GM21360 (cell line): ENCODE measurements around the gene DAND5.

Experiments used
- ATAC-seq: cut with Tn5 transposase; IDR thresholded peaks from one replicate; pipeline ENCODE4 v1.9.1; 2021; ENCODE audit warnings: mild to moderate bottlenecking, moderate library complexity; ENCODE audit not compliant: unreplicated experiment

Gene DAND5

GRCh38 chr19:12991296-12991695 lies 21.9 kb downstream of the DAND5 start:
- no peak for ATAC-seq

- no peak for ATAC-seq
These were observed 23.4 kb downstream of the DAND5 start for GRCh38 chr19:12992729-12993128.

GRCh38 chr19:12993562-12993961 lies 24.2 kb downstream of the DAND5 start:
- ATAC-seq, result no peak

GRCh38 chr19:12994701-12995595 lies 25.6 kb downstream of the DAND5 start, which contains the start of gene NFIX:
Gene NFIX (plus strand): TSS chr19:12995475. CDS start chr19:12995838, 363 bp downstream.
- ATAC-seq, result no peak

GRCh38 chr19:12995596-12996405 lies 26.4 kb downstream of the DAND5 start:
- no peak for ATAC-seq

- no peak for ATAC-seq
These were observed 27.2 kb downstream of the DAND5 start for GRCh38 chr19:12996406-12997094.

GRCh38 chr19:12997179-12997966 lies 28.0 kb downstream of the DAND5 start:
- no peak for ATAC-seq

- no peak for ATAC-seq
These were observed 28.9 kb downstream of the DAND5 start for GRCh38 chr19:12997967-12998940.

- ATAC-seq, result no peak
These were observed 31.8 kb downstream of the DAND5 start for GRCh38 chr19:13001166-13001501.

GRCh38 chr19:13001502-13002165 lies 32.3 kb downstream of the DAND5 start:
- no peak for ATAC-seq

GRCh38 chr19:13002166-13002898 lies 33.0 kb downstream of the DAND5 start:
- ATAC-seq, result no peak

GRCh38 chr19:13003081-13003480 lies 33.7 kb downstream of the DAND5 start:
- ATAC-seq, result no peak

GRCh38 chr19:13004273-13004672 lies 34.9 kb downstream of the DAND5 start:
- no peak for ATAC-seq

- ATAC-seq, result no peak
These were observed 35.9 kb downstream of the DAND5 start for GRCh38 chr19:13005253-13005652.

GRCh38 chr19:13005861-13006370 lies 36.5 kb downstream of the DAND5 start:
- ATAC-seq, result no peak

GRCh38 chr19:13006431-13007281 lies 37.3 kb downstream of the DAND5 start:
- no peak for ATAC-seq
